OCI-LY1 (cell line): ENCODE data around the gene FAT4.

Experiments
- H2AFZ ChIP-seq: fragments of 200-600 bp; sonication (generic), shearing (Covaris generic); 2 replicates; pipeline ENCODE4 v1.6.0; 2014; ENCODE audit warnings: antibody characterized with exemption, mild to moderate bottlenecking, low read length
- H3F3A ChIP-seq: fragments of 200-600 bp; sonication (generic), shearing (Covaris generic); 2 replicates; pipeline ENCODE4 v1.6.0; 2014; ENCODE audit warnings: mild to moderate bottlenecking, antibody characterized with exemption, low read length, moderate library complexity; ENCODE audit not compliant: insufficient read depth
- H3K27ac ChIP-seq: fragments of 200-600 bp; sonication (generic); 2 replicates; pipeline ENCODE4 v1.5.1; 2014; ENCODE audit warnings: low read length, mixed run types, mild to moderate bottlenecking, low read depth; ENCODE audit not compliant: poor library complexity, severe bottlenecking
- H3K27me3 ChIP-seq: fragments of 200-600 bp; sonication (generic); 2 replicates; pipeline ENCODE4 v1.6.0; 2014; ENCODE audit warnings: antibody characterized with exemption, mild to moderate bottlenecking, low read length, moderate library complexity; ENCODE audit not compliant: insufficient read depth
- H3K36me3 ChIP-seq: fragments of 200-600 bp; sonication (generic); 2 replicates; pipeline ENCODE4 v1.6.1; 2014; ENCODE audit warnings: mild to moderate bottlenecking, antibody characterized with exemption, low read length, moderate library complexity, mixed read lengths; ENCODE audit not compliant: insufficient read depth
- H3K4me1 ChIP-seq: fragments of 200-600 bp; sonication (generic); 2 replicates; pipeline ENCODE4 v1.5.1; 2014; ENCODE audit warnings: mild to moderate bottlenecking, low read length, moderate library complexity; ENCODE audit not compliant: insufficient read depth, severe bottlenecking
- H3K4me2 ChIP-seq: fragments of 200-600 bp; sonication (generic), shearing (Covaris generic); 2 replicates; pipeline ENCODE4 v1.6.1; 2014; ENCODE audit warnings: low read length
- H3K4me3 ChIP-seq: fragments of 200-600 bp; sonication (generic); 2 replicates; pipeline ENCODE4 v1.5.1; 2014; ENCODE audit warnings: low read length, low read depth, mild to moderate bottlenecking, mixed read lengths; ENCODE audit not compliant: poor library complexity, severe bottlenecking
- H3K79me2 ChIP-seq: fragments of 200-600 bp; shearing (Covaris generic); 2 replicates; pipeline ENCODE4 v1.6.1; 2016; ENCODE audit warnings: mixed run types, low read length, mixed read lengths; ENCODE audit not compliant: insufficient read depth
- H3K9ac ChIP-seq: fragments of 200-600 bp; sonication (generic), shearing (Covaris generic); 2 replicates; pipeline ENCODE4 v1.6.1; 2014; ENCODE audit warnings: mild to moderate bottlenecking, low read length, mixed read lengths
- H3K9me2 ChIP-seq: fragments of 200-600 bp; sonication (generic), shearing (Covaris generic); 2 replicates; pipeline ENCODE4 v1.6.1; 2014; ENCODE audit warnings: low read depth, mild to moderate bottlenecking, low read length, mixed read lengths
- H3K9me3 ChIP-seq: fragments of 200-600 bp; shearing (Covaris generic); 2 replicates; pipeline ENCODE4 v1.6.1; 2014; ENCODE audit warnings: low read length, mixed read lengths
- H4K20me1 ChIP-seq: fragments of 200-600 bp; sonication (generic), shearing (Covaris generic); 2 replicates; pipeline ENCODE4 v1.6.0; 2016; ENCODE audit warnings: mild to moderate bottlenecking, low read length; ENCODE audit not compliant: insufficient read depth
- EZH2 ChIP-seq: fragments of 200-600 bp; sonication (generic), shearing (Covaris generic); IDR thresholded peaks from 2 replicates; pipeline ENCODE4 v1.8.0; 2017; ENCODE audit warnings: borderline replicate concordance, mixed run types, mild to moderate bottlenecking, antibody characterized with exemption, low read length, moderate library complexity, mixed read lengths
- TF ChIP-seq, protein P1 (sequence below): fragments of 200-600 bp; sonication (generic), shearing (Covaris generic); IDR thresholded peaks from 2 replicates; pipeline ENCODE4 v1.5.1; 2017; ENCODE audit warnings: mild to moderate bottlenecking, antibody characterized with exemption, low read length, moderate library complexity, mixed read lengths

FAT4 gene

DNA sequence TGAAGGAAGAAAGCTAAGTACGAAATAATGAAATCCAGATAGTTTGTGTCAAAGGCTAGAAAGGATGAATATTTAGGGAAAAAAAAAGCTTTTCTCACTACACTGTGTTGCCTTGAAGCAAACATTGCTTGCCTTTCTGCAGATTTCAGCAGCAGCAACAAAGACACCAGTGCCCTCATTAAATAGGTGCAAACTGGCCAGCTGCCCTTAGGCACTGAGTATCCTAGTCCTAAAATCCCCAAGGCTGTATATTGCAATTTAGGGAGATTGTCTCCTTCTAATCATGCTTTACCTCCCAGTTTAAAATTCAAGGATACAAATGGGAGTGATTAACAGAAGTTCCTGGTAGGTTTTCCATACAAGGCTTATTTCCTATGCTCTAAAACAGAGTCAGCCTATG is 8.6 kb upstream of the FAT4 start:
- Histone ChIP-seq H3K9me2 (no peaks in the 10 kb centered on the region), H3K27ac (no peak overlapping the region), H3K79me2 (no peaks in the 10 kb centered on the region), H2AFZ (no peak overlapping the region), H3K36me3 (no peaks in the 10 kb centered on the region), H3K27me3 (no peaks in the 10 kb centered on the region), H3K4me3 (no peak overlapping the region), H3K9me3 (no peaks in the 10 kb centered on the region), H3K9ac (no peak overlapping the region), H3K4me1 (no peaks in the 10 kb centered on the region), H4K20me1 (no peaks in the 10 kb centered on the region), H3K4me2 (no peak overlapping the region), H3F3A (no peaks in the 10 kb centered on the region)
- TF ChIP-seq EZH2 = no peak
- TF ChIP-seq, protein P1, sequence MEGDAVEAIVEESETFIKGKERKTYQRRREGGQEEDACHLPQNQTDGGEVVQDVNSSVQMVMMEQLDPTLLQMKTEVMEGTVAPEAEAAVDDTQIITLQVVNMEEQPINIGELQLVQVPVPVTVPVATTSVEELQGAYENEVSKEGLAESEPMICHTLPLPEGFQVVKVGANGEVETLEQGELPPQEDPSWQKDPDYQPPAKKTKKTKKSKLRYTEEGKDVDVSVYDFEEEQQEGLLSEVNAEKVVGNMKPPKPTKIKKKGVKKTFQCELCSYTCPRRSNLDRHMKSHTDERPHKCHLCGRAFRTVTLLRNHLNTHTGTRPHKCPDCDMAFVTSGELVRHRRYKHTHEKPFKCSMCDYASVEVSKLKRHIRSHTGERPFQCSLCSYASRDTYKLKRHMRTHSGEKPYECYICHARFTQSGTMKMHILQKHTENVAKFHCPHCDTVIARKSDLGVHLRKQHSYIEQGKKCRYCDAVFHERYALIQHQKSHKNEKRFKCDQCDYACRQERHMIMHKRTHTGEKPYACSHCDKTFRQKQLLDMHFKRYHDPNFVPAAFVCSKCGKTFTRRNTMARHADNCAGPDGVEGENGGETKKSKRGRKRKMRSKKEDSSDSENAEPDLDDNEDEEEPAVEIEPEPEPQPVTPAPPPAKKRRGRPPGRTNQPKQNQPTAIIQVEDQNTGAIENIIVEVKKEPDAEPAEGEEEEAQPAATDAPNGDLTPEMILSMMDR = no peak

DNA sequence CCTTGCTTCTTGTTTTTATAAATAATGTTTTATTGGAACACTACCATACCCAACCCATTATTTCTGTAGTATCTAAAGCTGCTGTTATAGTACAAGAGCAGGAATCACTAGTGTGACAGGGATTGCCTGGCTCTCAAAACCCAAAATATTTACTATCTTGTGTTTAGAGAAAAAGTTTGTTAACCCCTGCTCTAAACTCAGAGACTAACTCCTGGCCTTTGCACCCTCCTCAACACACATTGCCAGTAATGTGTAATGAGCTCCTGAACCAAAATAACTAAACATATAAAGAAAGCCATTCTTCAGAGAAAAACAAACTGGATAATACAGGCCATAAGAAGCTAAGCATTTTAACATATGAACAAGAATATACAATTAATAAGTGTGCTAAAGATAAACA is 8.2 kb upstream of the FAT4 start:
- no peaks in the 10 kb centered on the region for H3K9me2 ChIP-seq
- no peak overlapping the region for H3K9ac ChIP-seq
- H3F3A ChIP-seq = no peaks in the 10 kb centered on the region
- no peaks in the 10 kb centered on the region for H3K27me3 ChIP-seq
- no peaks in the 10 kb centered on the region for H3K4me1 ChIP-seq
- H3K4me2 ChIP-seq = no peak overlapping the region
- H3K79me2 ChIP-seq = no peaks in the 10 kb centered on the region
- H2AFZ ChIP-seq = no peak overlapping the region
- no peak overlapping the region for H3K4me3 ChIP-seq
- no peaks in the 10 kb centered on the region for H4K20me1 ChIP-seq
- no peaks in the 10 kb centered on the region for H3K9me3 ChIP-seq
- no peak overlapping the region for H3K27ac ChIP-seq
- H3K36me3 ChIP-seq = no peaks in the 10 kb centered on the region
- TF ChIP-seq EZH2 = no peak

DNA sequence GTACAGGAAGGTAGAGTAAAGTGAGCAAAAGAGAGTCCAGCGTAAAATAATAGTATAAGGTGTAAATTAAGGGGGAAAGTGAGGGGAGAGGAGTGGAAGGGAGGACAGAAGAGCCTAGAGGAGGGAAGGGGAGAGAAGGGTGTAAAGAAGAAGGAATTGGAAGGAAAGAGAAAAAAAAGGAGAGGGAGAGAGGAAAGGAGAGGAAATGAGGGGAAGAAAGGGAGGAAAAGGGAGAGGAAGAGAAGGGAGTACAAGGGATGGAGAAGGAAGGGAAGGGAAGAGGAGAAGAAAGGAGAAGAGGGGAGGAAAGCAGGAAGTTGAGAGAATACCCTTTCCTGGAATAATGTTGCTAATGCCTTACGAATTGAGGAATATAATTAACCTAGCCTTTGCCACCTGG is 3.3 kb upstream of the FAT4 start:
- Histone ChIP-seq H3K9me2 (no peaks in the 10 kb centered on the region), H2AFZ (no peak overlapping the region)

DNA sequence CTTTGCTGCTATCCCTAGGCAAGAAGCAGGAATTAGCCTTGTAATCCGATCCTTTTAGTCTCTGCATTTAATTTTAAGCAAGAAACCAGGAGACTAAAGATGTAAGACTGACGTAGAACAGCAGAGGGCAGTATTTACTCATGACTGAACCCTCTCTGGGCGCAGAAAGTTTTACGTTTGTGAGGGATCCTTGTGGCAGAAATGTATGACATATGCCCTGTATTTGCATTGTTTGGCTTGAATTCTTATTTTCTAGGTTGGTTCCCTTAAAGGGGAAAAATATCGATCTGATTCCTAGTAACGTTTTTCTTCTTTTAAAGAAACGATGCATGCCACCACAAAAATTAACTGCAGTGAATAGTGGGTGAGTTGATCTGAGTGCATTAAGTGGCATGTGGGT is 1.3 kb upstream of the FAT4 start:
- Histone ChIP-seq H4K20me1 (no peaks in the 10 kb centered on the region), H2AFZ (no peak overlapping the region), H3K36me3 (no peaks in the 10 kb centered on the region), H3K4me3 (no peak overlapping the region), H3K4me2 (no peak overlapping the region), H3K9me3 (no peaks in the 10 kb centered on the region), H3K9ac (no peak overlapping the region), H3K4me1 (no peaks in the 10 kb centered on the region), H3K79me2 (no peaks in the 10 kb centered on the region), H3K27ac (no peak overlapping the region), H3F3A (no peaks in the 10 kb centered on the region), H3K9me2 (no peaks in the 10 kb centered on the region), H3K27me3 (no peaks in the 10 kb centered on the region)
- TF ChIP-seq EZH2 = no peak
- TF ChIP-seq, protein P1 = peak; percentile 83

More for the DNA sequence above, 3.3 kb upstream of the FAT4 start:
- no peaks in the 10 kb centered on the region for H4K20me1 ChIP-seq
- H3K79me2 ChIP-seq = no peaks in the 10 kb centered on the region
- H3F3A ChIP-seq = no peaks in the 10 kb centered on the region
- H3K36me3 ChIP-seq = no peaks in the 10 kb centered on the region
- no peak overlapping the region for H3K4me3 ChIP-seq
- H3K4me1 ChIP-seq = no peaks in the 10 kb centered on the region
- H3K9me3 ChIP-seq = no peaks in the 10 kb centered on the region
- no peak overlapping the region for H3K4me2 ChIP-seq
- no peaks in the 10 kb centered on the region for H3K27me3 ChIP-seq
- H3K27ac ChIP-seq = no peak overlapping the region
- no peak for TF ChIP-seq EZH2
- TF ChIP-seq, protein P1 = no peak
- H3K9ac ChIP-seq = no peak overlapping the region
